ENCODE results near the gene ZNF570.
A peak's percentile ranks its signal among the peaks of the same experiment; 100 is the strongest.

ZNF570 gene

GRCh38 chr19:37468961-37469777, at the start of gene ZNF570:
Gene ZNF570 (plus strand): TSS chr19:37469356. CDS start chr19:37470355, 999 bp downstream.
- peak; percentile 91 for DNase-seq (ENCODE audit: low spot score)
- Histone ChIP-seq H3K27ac (peak within 1 kb of the TSS; percentile 93 to 97), H3K4me3 (peak within 1 kb of the TSS; percentile 83)
- TF ChIP-seq CTCF (IDR thresholded peaks at IDR 0.05), result no peak

- no peak overlapping the region for H3K4me3 ChIP-seq
- DNase-seq (ENCODE audit: low spot score), result no peak
These were observed 16.5 kb upstream of the ZNF570 start for GRCh38 chr19:37452500-37453245.

GRCh38 chr19:37466277-37466797, 2.8 kb upstream of the ZNF570 start:
- peak overlapping the region; percentile 86 to 93 for H3K27ac ChIP-seq
- no peak for DNase-seq (ENCODE audit: low spot score)
- no peak for TF ChIP-seq CTCF (IDR thresholded peaks at IDR 0.05)
- peak overlapping the region; percentile 88 for H3K4me3 ChIP-seq

More at GRCh38 chr19:37452500-37453245, 16.5 kb upstream of the ZNF570 start:
- no peak overlapping the region for H3K27ac ChIP-seq
- no peak for TF ChIP-seq CTCF (IDR thresholded peaks at IDR 0.05)

- Histone ChIP-seq H3K27ac (peak within 1 kb of the TSS; percentile 93 to 97), H3K4me3 (peak within 1 kb of the TSS; percentile 88)
- no peak for TF ChIP-seq CTCF (IDR thresholded peaks at IDR 0.05)
- DNase-seq (ENCODE audit: low spot score), result peak; percentile 91
These were observed 2.2 kb upstream of the ZNF570 start, which contains the start of gene ZNF569 for GRCh38 chr19:37466798-37467607. Gene ZNF569 (minus strand): TSS chr19:37467444. CDS start chr19:37444921, 22,523 bp downstream.

- peak overlapping the region; percentile 86 to 93 for H3K27ac ChIP-seq
- no peak for DNase-seq (ENCODE audit: low spot score)
- H3K4me3 ChIP-seq, result peak overlapping the region; percentile 88
- TF ChIP-seq CTCF (IDR thresholded peaks at IDR 0.05), result no peak
These were observed 1.5 kb upstream of the ZNF570 start for GRCh38 chr19:37467608-37468090.

GRCh38 chr19:37470216-37470615, 1.1 kb downstream of the ZNF570 start:
- TF ChIP-seq CTCF (IDR thresholded peaks at IDR 0.05), result no peak
- peak overlapping the region; percentile 83 for H3K4me3 ChIP-seq
- DNase-seq (ENCODE audit: low spot score), result no peak
- H3K27ac ChIP-seq, result no peak overlapping the region

Data from coronary artery (tissue), 2 donors.